ACC112 (cell line): ENCODE measurements around the gene OXCT2.
"Not testable (repeated sequence)": the region's sequence is repeated elsewhere in the genome, so short reads cannot be mapped to it uniquely, and the experiment has no call there.

ENCODE experiments used
- H2AFZ ChIP-seq: fragments of 200-600 bp; sonication (generic); one replicate; pipeline ENCODE4 v1.6.0; 2017; ENCODE audit warnings: antibody characterized with exemption, low read length; ENCODE audit not compliant: unreplicated experiment
- H3K27ac ChIP-seq: fragments of 200-600 bp; sonication (generic); 2 replicates; pipeline ENCODE4 v1.5.1; 2014; ENCODE audit warnings: low read depth, mild to moderate bottlenecking, antibody characterized with exemption, low read length, moderate library complexity
- H3K27me3 ChIP-seq: fragments of 200-600 bp; sonication (generic); 2 replicates; pipeline ENCODE4 v1.6.1; 2014; ENCODE audit warnings: mild to moderate bottlenecking, antibody characterized with exemption, low read length, moderate library complexity, mixed read lengths; ENCODE audit not compliant: insufficient read depth
- H3K36me3 ChIP-seq: fragments of 200-600 bp; sonication (generic); 2 replicates; pipeline ENCODE4 v1.6.1; 2016; ENCODE audit warnings: mild to moderate bottlenecking, antibody characterized with exemption, low read length, moderate library complexity, mixed read lengths; ENCODE audit not compliant: insufficient read depth
- H3K4me1 ChIP-seq: fragments of 200-600 bp; sonication (generic); one replicate; pipeline ENCODE4 v1.6.1; 2016; ENCODE audit warnings: low read length, mixed read lengths; ENCODE audit not compliant: insufficient read depth, unreplicated experiment, control insufficient read depth
- H3K4me3 ChIP-seq: fragments of 200-600 bp; sonication (generic); 2 replicates; pipeline ENCODE4 v1.5.1; 2014; ENCODE audit warnings: mild to moderate bottlenecking, low read depth, low read length
- H3K79me2 ChIP-seq: fragments of 200-600 bp; sonication (generic); one replicate; pipeline ENCODE4 v1.6.0; 2016; ENCODE audit warnings: low read length; ENCODE audit not compliant: control insufficient read depth, unreplicated experiment, insufficient read depth

Gene OXCT2

GRCh38 chr1:39787108-39787375 lies 15.9 kb upstream of the OXCT2 start:
- H3K36me3 ChIP-seq, H3K4me3 ChIP-seq, H3K4me1 ChIP-seq, H2AFZ ChIP-seq, H3K27ac ChIP-seq, H3K79me2 ChIP-seq: not testable (repeated sequence)
- peaks cover 22% of the 10 kb centered on the region for H3K27me3 ChIP-seq

- not testable (repeated sequence) for H3K36me3 ChIP-seq, H2AFZ ChIP-seq, H3K27ac ChIP-seq, H3K79me2 ChIP-seq, H3K4me3 ChIP-seq, H3K4me1 ChIP-seq
- peaks cover 23% of the 10 kb centered on the region for H3K27me3 ChIP-seq
Measured at GRCh38 chr1:39786303-39787107, 15.4 kb upstream of the OXCT2 start.

GRCh38 chr1:39782685-39783084 lies 11.5 kb upstream of the OXCT2 start:
- H3K4me3 ChIP-seq, H3K36me3 ChIP-seq, H3K27ac ChIP-seq, H2AFZ ChIP-seq, H3K4me1 ChIP-seq, H3K79me2 ChIP-seq: not testable (repeated sequence)
- peaks cover 30% of the 10 kb centered on the region for H3K27me3 ChIP-seq

GRCh38 chr1:39782103-39782502 lies 11.0 kb upstream of the OXCT2 start:
- Histone ChIP-seq H3K4me3 (no peak overlapping the region), H2AFZ (no peak overlapping the region), H3K27me3 (peaks cover 24% of the 10 kb centered on the region), H3K79me2 (no peaks in the 10 kb centered on the region), H3K27ac (no peak overlapping the region), H3K4me1 (peaks cover 4% of the 10 kb centered on the region), H3K36me3 (no peaks in the 10 kb centered on the region)

- peaks cover 22% of the 10 kb centered on the region for H3K27me3 ChIP-seq
- H3K36me3 ChIP-seq, result no peaks in the 10 kb centered on the region
- no peak overlapping the region for H2AFZ ChIP-seq
- H3K79me2 ChIP-seq, result no peaks in the 10 kb centered on the region
- H3K27ac ChIP-seq, result no peak overlapping the region
- H3K4me1 ChIP-seq, result peaks cover 4% of the 10 kb centered on the region
- no peak overlapping the region for H3K4me3 ChIP-seq
Measured at GRCh38 chr1:39781349-39781715, 10.2 kb upstream of the OXCT2 start.

- no peaks in the 10 kb centered on the region for H3K36me3 ChIP-seq
- peaks cover 22% of the 10 kb centered on the region for H3K27me3 ChIP-seq
- no peak overlapping the region for H2AFZ ChIP-seq
- no peak overlapping the region for H3K4me3 ChIP-seq
- H3K79me2 ChIP-seq, result no peaks in the 10 kb centered on the region
- H3K27ac ChIP-seq, result no peak overlapping the region
- no peaks in the 10 kb centered on the region for H3K4me1 ChIP-seq
Measured at GRCh38 chr1:39779821-39780220, 8.7 kb upstream of the OXCT2 start.

- H2AFZ ChIP-seq, result no peak overlapping the region
- no peaks in the 10 kb centered on the region for H3K4me1 ChIP-seq
- peaks cover 22% of the 10 kb centered on the region for H3K27me3 ChIP-seq
- H3K36me3 ChIP-seq, result no peaks in the 10 kb centered on the region
- H3K27ac ChIP-seq, result no peak overlapping the region
- no peak overlapping the region for H3K4me3 ChIP-seq
- H3K79me2 ChIP-seq, result no peaks in the 10 kb centered on the region
Measured at GRCh38 chr1:39779137-39779536, 8.0 kb upstream of the OXCT2 start.

GRCh38 chr1:39778463-39779099 lies 7.4 kb upstream of the OXCT2 start:
- H3K79me2 ChIP-seq, H3K27ac ChIP-seq, H3K4me1 ChIP-seq, H3K4me3 ChIP-seq, H3K36me3 ChIP-seq, H2AFZ ChIP-seq: not testable (repeated sequence)
- H3K27me3 ChIP-seq, result peaks cover 22% of the 10 kb centered on the region

GRCh38 chr1:39777896-39778295 lies 6.7 kb upstream of the OXCT2 start:
- H3K27me3 ChIP-seq, result peaks cover 22% of the 10 kb centered on the region
- H3K4me3 ChIP-seq, H2AFZ ChIP-seq, H3K27ac ChIP-seq, H3K79me2 ChIP-seq, H3K36me3 ChIP-seq, H3K4me1 ChIP-seq: not testable (repeated sequence)

- no peaks in the 10 kb centered on the region for H3K79me2 ChIP-seq
Measured at GRCh38 chr1:39777306-39777705, 6.2 kb upstream of the OXCT2 start.

GRCh38 chr1:39776886-39777285 lies 5.7 kb upstream of the OXCT2 start:
- Histone ChIP-seq H3K36me3 (no peaks in the 10 kb centered on the region), H2AFZ (no peak overlapping the region), H3K4me1 (no peaks in the 10 kb centered on the region), H3K27ac (no peak overlapping the region), H3K27me3 (peaks cover 22% of the 10 kb centered on the region), H3K4me3 (no peak overlapping the region), H3K79me2 (no peaks in the 10 kb centered on the region)

More at GRCh38 chr1:39777306-39777705, 6.2 kb upstream of the OXCT2 start:
- no peaks in the 10 kb centered on the region for H3K36me3 ChIP-seq
- H3K4me3 ChIP-seq, result no peak overlapping the region
- no peaks in the 10 kb centered on the region for H3K4me1 ChIP-seq
- H3K27ac ChIP-seq, result no peak overlapping the region
- no peak overlapping the region for H2AFZ ChIP-seq
- peaks cover 22% of the 10 kb centered on the region for H3K27me3 ChIP-seq
